ENCODE data around the gene GALNT17. TPM values are rescaled to one million over a fixed set of nuclear protein-coding genes. Genes with fewer than 3 reads are reported as not detected.

Gene GALNT17
- total and polyA plus RNA-seq, 2 experiments from 2014 or later, result 11.1 to 65.6 TPM

DNA sequence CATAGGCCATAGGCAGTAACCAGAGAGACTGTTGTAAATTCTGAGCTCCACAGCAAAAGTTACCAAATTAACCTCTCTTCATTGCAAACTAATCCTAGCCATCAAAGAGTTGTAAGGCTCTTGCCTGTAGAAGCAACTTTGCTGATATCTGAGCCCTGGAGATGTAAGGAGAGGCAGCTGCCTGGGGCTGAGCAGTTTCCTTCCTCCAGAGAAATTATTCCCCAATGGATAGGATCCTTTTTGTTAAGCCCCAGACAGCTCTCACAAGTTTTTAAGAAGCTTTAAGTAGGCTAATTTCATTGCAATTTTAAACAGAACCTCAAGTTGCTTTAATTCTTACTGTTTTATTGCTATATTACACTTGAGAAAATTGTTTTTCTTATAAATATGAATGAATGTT lies 211.1 kb downstream of the GALNT17 start:
- no peak overlapping the region for H3K4me3 ChIP-seq
- DNase-seq (ENCODE audit: low spot score) (no peak), ATAC-seq (no peak)
- H3F3A ChIP-seq (replicated peaks; ENCODE audit: low read depth), result no peaks in the 10 kb centered on the region
- H3K27ac Mint-ChIP-seq, result no peak overlapping the region
- no peaks in the 10 kb centered on the region for H3K9me2 ChIP-seq (ENCODE audit: insufficient read depth)
- peaks cover 21% of the 10 kb centered on the region for H3K9me3 Mint-ChIP-seq
- H3K27ac ChIP-seq (ENCODE audit: low read depth), result no peak overlapping the region
- no peak overlapping the region for H3K4me3 Mint-ChIP-seq
- H2AFZ ChIP-seq, result no peak overlapping the region
- H3K4me1 Mint-ChIP-seq, result peaks cover 24% of the 10 kb centered on the region
- H3K27me3 Mint-ChIP-seq (ENCODE audit: insufficient read depth, low read depth, poor library complexity), result peaks cover 2% of the 10 kb centered on the region
- H3K36me3 ChIP-seq (ENCODE audit: insufficient read depth), result no peaks in the 10 kb centered on the region
- H3K4me1 ChIP-seq (ENCODE audit: insufficient read depth), result peaks cover 29% of the 10 kb centered on the region
- H3K4me2 ChIP-seq, result no peak overlapping the region
- H3K36me3 Mint-ChIP-seq (ENCODE audit: low read depth), result peaks cover 41% of the 10 kb centered on the region
- H3K27me3 ChIP-seq (ENCODE audit: insufficient read depth), result no peaks in the 10 kb centered on the region
- TF ChIP-seq NANOG (IDR thresholded peaks at IDR 0.05; ENCODE audit: borderline replicate concordance) (no peak), EZH2phosphoT487 (IDR thresholded peaks at IDR 0.05; ENCODE audit: unreplicated experiment) (no peak)
- TF ChIP-seq, protein P1, sequence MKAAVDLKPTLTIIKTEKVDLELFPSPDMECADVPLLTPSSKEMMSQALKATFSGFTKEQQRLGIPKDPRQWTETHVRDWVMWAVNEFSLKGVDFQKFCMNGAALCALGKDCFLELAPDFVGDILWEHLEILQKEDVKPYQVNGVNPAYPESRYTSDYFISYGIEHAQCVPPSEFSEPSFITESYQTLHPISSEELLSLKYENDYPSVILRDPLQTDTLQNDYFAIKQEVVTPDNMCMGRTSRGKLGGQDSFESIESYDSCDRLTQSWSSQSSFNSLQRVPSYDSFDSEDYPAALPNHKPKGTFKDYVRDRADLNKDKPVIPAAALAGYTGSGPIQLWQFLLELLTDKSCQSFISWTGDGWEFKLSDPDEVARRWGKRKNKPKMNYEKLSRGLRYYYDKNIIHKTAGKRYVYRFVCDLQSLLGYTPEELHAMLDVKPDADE (IDR thresholded peaks at IDR 0.05), result no peak
- H4K20me1 ChIP-seq (replicated peaks; ENCODE audit: insufficient read depth), result no peaks in the 10 kb centered on the region; the same call in 1 of the 2 replicates
- H3K79me2 ChIP-seq (replicated peaks; ENCODE audit: insufficient read depth), result peaks cover 63% of the 10 kb centered on the region

- Histone ChIP-seq H3K4me1 (ENCODE audit: insufficient read depth) (peaks cover 38% of the 10 kb centered on the region), H2AFZ (no peak overlapping the region), H3K27me3 (ENCODE audit: insufficient read depth) (no peaks in the 10 kb centered on the region), H4K20me1 (replicated peaks; ENCODE audit: insufficient read depth) (no peaks in the 10 kb centered on the region; the same call in 1 of the 2 replicates), H3K36me3 (ENCODE audit: insufficient read depth) (no peaks in the 10 kb centered on the region), H3F3A (replicated peaks; ENCODE audit: low read depth) (no peaks in the 10 kb centered on the region), H3K4me2 (no peak overlapping the region), H3K27ac (ENCODE audit: low read depth) (no peak overlapping the region), H3K9me2 (ENCODE audit: insufficient read depth) (no peaks in the 10 kb centered on the region), H3K4me3 (no peak overlapping the region), H3K79me2 (replicated peaks; ENCODE audit: insufficient read depth) (peaks cover 59% of the 10 kb centered on the region)
- no peak overlapping the region for H3K4me3 Mint-ChIP-seq
- DNase-seq (ENCODE audit: low spot score), result no peak
- no peak overlapping the region for H3K27ac Mint-ChIP-seq
- ATAC-seq, result no peak
- TF ChIP-seq EZH2 (IDR thresholded peaks at IDR 0.05; ENCODE audit: low read depth, unreplicated experiment) (no peak), NANOG (IDR thresholded peaks at IDR 0.05; ENCODE audit: borderline replicate concordance) (no peak), ZNF462 (CRISPR knock-in tag; IDR thresholded peaks at IDR 0.05) (no peak)
- TF ChIP-seq, protein P2, sequence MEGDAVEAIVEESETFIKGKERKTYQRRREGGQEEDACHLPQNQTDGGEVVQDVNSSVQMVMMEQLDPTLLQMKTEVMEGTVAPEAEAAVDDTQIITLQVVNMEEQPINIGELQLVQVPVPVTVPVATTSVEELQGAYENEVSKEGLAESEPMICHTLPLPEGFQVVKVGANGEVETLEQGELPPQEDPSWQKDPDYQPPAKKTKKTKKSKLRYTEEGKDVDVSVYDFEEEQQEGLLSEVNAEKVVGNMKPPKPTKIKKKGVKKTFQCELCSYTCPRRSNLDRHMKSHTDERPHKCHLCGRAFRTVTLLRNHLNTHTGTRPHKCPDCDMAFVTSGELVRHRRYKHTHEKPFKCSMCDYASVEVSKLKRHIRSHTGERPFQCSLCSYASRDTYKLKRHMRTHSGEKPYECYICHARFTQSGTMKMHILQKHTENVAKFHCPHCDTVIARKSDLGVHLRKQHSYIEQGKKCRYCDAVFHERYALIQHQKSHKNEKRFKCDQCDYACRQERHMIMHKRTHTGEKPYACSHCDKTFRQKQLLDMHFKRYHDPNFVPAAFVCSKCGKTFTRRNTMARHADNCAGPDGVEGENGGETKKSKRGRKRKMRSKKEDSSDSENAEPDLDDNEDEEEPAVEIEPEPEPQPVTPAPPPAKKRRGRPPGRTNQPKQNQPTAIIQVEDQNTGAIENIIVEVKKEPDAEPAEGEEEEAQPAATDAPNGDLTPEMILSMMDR (conservative IDR thresholded peaks at IDR 0.05; ENCODE audit: low read depth in 2 of 2), result no peak
- H3K4me1 Mint-ChIP-seq, result peaks cover 30% of the 10 kb centered on the region
- peaks cover 2% of the 10 kb centered on the region for H3K27me3 Mint-ChIP-seq (ENCODE audit: insufficient read depth, low read depth, poor library complexity)
- peaks cover 21% of the 10 kb centered on the region for H3K9me3 Mint-ChIP-seq
- peaks cover 41% of the 10 kb centered on the region for H3K36me3 Mint-ChIP-seq (ENCODE audit: low read depth)
Measured at GRCh38 chr7:71343892-71344291, 211.9 kb downstream of the GALNT17 start.

Data from GM23338 (cell line).